SH-SY5Y (cell line): ENCODE data around the gene RNF103.

Source experiments
- GATA2 ChIP-seq: IDR thresholded peaks from 2 replicates; pipeline ENCODE4 v1.6.1; 2011; ENCODE audit warnings: mild to moderate bottlenecking, low read depth, low read length
- GATA3 ChIP-seq: IDR thresholded peaks from 2 replicates; pipeline ENCODE4 v1.6.1; 2011; ENCODE audit warnings: low read depth, mild to moderate bottlenecking, low read length, moderate library complexity

DNA sequence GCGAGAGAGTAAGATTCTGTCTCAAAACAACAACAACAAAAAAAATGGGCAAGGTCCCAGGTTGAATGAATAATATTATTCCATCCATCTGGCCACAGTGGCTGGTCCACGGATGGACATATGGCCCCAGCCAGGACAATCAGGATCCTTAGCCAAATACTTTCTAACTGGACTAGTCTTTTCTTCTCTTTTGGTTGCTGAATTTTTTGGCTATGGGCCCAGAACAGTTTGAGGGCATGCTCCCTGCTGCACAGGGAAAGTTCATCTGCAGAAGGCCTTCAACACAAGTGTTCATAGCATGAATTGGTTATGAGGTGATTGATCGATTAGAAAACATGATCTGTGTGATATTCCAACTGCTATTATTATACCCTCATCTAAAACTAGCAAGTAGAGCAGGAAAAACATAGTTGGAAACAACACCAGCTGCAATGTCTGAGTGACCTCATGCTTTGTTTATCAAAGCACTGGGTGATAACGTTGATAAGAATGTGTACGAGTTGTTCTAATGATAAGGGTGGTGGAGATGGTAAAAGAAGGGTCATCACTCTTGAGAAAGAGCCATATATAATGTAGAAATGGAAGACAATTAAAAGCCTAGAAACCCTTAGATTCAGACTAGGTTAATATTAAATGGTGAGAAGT lies 47.8 kb upstream of the RNF103 start:
- TF ChIP-seq GATA3 (no peak), GATA2 (no peak)
